IMR-90 (cell line): ENCODE data around the gene CCDC117. TPM values are rescaled to one million over a fixed set of nuclear protein-coding genes. Genes with fewer than 3 reads are reported as not detected.

Experiments
- ATAC-seq: fragments of 200-7000 bp; cut with Tn5 transposase; 2 replicates; pipeline ENCODE4 v1.9.1; 2020; ENCODE audit warnings: low read depth, mild to moderate bottlenecking, moderate library complexity
- BruUV-seq: library from RNA; stranded (reverse); fragments of 400-500 nt; replicated peaks from 2 replicates; lab custom pipeline; 2021; lab: Mats Ljungman, UMichigan
- CTCF ChIA-PET: fragments of 300-600 bp; formaldehyde crosslinking; extraction: SDS; loops from one replicate; lab custom pipeline; 2021; ENCODE audit warnings: antibody characterized with exemption; lab: Yijun Ruan, JAX
- POLR2A ChIA-PET: fragments of 300-600 bp; sonication (Branson Sonifier 250); formaldehyde crosslinking; loops from one replicate; lab custom pipeline; 2022; ENCODE audit warnings: antibody characterized with exemption; ENCODE audit not compliant: unreplicated experiment; lab: Charles Lee
- DNase-seq: peaks from one replicate; pipeline ENCODE4 v3.0.0; 2013
- H2AFZ ChIP-seq: replicated peaks from 2 replicates; pipeline ENCODE3; 2013; ENCODE audit warnings: low read length, mild to moderate bottlenecking; ENCODE audit not compliant: poor library complexity
- H2AK5ac ChIP-seq: 2 replicates; pipeline ENCODE4 v1.6.1; 2013; ENCODE audit warnings: low read depth, low read length, inconsistent platforms
- H2AK9ac ChIP-seq: replicated peaks from 2 replicates; pipeline ENCODE3; 2013; ENCODE audit warnings: mild to moderate bottlenecking, low read depth, low read length, moderate library complexity; ENCODE audit not compliant: poor library complexity
- H2BK120ac ChIP-seq: 2 replicates; pipeline ENCODE4 v1.6.1; 2013; ENCODE audit warnings: low read depth, low read length, inconsistent platforms
- H2BK15ac ChIP-seq: 3 replicates; pipeline ENCODE4 v1.6.1; 2013; ENCODE audit warnings: low read depth, low read length, inconsistent platforms
- H2BK20ac ChIP-seq: 2 replicates; pipeline ENCODE4 v1.6.1; 2013; ENCODE audit warnings: low read depth, mild to moderate bottlenecking, inconsistent platforms, low read length, moderate library complexity
- H2BK5ac ChIP-seq: 2 replicates; pipeline ENCODE4 v1.6.1; 2013; ENCODE audit warnings: mild to moderate bottlenecking, low read depth, low read length, inconsistent platforms; ENCODE audit not compliant: poor library complexity, severe bottlenecking
- H3K14ac ChIP-seq: replicated peaks from 2 replicates; pipeline ENCODE4 v1.6.1; 2013; ENCODE audit warnings: low read depth, low read length, inconsistent platforms
- H3K18ac ChIP-seq: 2 replicates; pipeline ENCODE4 v1.6.1; 2013; ENCODE audit warnings: low read depth, low read length, control low read depth
- H3K23ac ChIP-seq: 2 replicates; pipeline ENCODE4 v1.6.1; 2013; ENCODE audit warnings: low read depth, low read length, inconsistent platforms
- H3K27ac ChIP-seq: 2 replicates; pipeline ENCODE4 v1.5.1; 2013; ENCODE audit warnings: mild to moderate bottlenecking, control low read depth, low read length; ENCODE audit not compliant: insufficient read depth
- H3K27me3 ChIP-seq: 2 replicates; pipeline ENCODE4 v1.6.1; 2013; ENCODE audit warnings: low read length; ENCODE audit not compliant: control insufficient read depth, insufficient read depth
- H3K36me3 ChIP-seq: 2 replicates; pipeline ENCODE4 v1.6.1; 2013; ENCODE audit warnings: low read length, mixed read lengths; ENCODE audit not compliant: control insufficient read depth, insufficient read depth
- H3K4ac ChIP-seq: 2 replicates; pipeline ENCODE4 v1.6.1; 2013; ENCODE audit warnings: low read depth, low read length, inconsistent platforms
- H3K4me1 ChIP-seq: 2 replicates; pipeline ENCODE4 v1.6.1; 2013; ENCODE audit warnings: low read length, mixed read lengths; ENCODE audit not compliant: control insufficient read depth, insufficient read depth
- H3K4me2 ChIP-seq: 2 replicates; pipeline ENCODE4 v1.6.1; 2013; ENCODE audit warnings: low read depth, mild to moderate bottlenecking, control low read depth, low read length, moderate library complexity
- H3K4me3 ChIP-seq: 2 replicates; pipeline ENCODE4 v1.5.1; 2013; ENCODE audit warnings: low read depth, mild to moderate bottlenecking, control low read depth, low read length, moderate library complexity; ENCODE audit not compliant: insufficient read depth
- H3K56ac ChIP-seq: 2 replicates; pipeline ENCODE4 v1.6.1; 2013; ENCODE audit warnings: low read length, inconsistent platforms; ENCODE audit not compliant: insufficient read depth; ENCODE audit errors: extremely low read depth
- H3K79me1 ChIP-seq, 2 experiments: 2 replicates each; pipeline ENCODE4 v1.6.1; 2013; ENCODE audit warnings: low read length in 2 of 2, inconsistent platforms in 1 of 2, low read depth in 1 of 2
- H3K9ac ChIP-seq: 2 replicates; pipeline ENCODE4 v1.6.1; 2013; ENCODE audit warnings: low read depth, low read length, control low read depth
- H3K9me1 ChIP-seq: 2 replicates; pipeline ENCODE4 v1.6.1; 2013; ENCODE audit warnings: low read length, inconsistent platforms; ENCODE audit not compliant: insufficient read depth
- H3K9me3 ChIP-seq: 2 replicates; pipeline ENCODE4 v1.6.1; 2013; ENCODE audit warnings: low read length; ENCODE audit not compliant: control insufficient read depth, insufficient read depth
- H4K20me1 ChIP-seq: 2 replicates; pipeline ENCODE4 v1.6.1; 2013; ENCODE audit warnings: low read length, inconsistent platforms; ENCODE audit not compliant: insufficient read depth
- H4K5ac ChIP-seq: 2 replicates; pipeline ENCODE4 v1.6.1; 2013; ENCODE audit warnings: mild to moderate bottlenecking, low read depth, low read length, control low read depth
- H4K8ac ChIP-seq, 2 experiments: 2 replicates each; pipeline ENCODE4 v1.6.1; 2013; ENCODE audit warnings: low read depth in 2 of 2, low read length in 2 of 2, control low read depth in 1 of 2, inconsistent platforms in 1 of 2
- H4K91ac ChIP-seq: 2 replicates; pipeline ENCODE4 v1.6.1; 2013; ENCODE audit warnings: low read depth, low read length, inconsistent platforms; ENCODE audit not compliant: insufficient read depth
- CEBPB ChIP-seq: IDR thresholded peaks from 2 replicates; pipeline ENCODE4 v1.6.1; 2012; ENCODE audit warnings: low read depth, low read length, improper control_type of control experiment
- CHD1 ChIP-seq: IDR thresholded peaks from 2 replicates; pipeline ENCODE4 v1.6.1; 2012; ENCODE audit warnings: low read depth, low read length, improper control_type of control experiment
- MAZ ChIP-seq: IDR thresholded peaks from 2 replicates; pipeline ENCODE4 v1.6.1; 2012; ENCODE audit warnings: low read depth, mild to moderate bottlenecking, low read length, improper control_type of control experiment, moderate library complexity, borderline replicate concordance
- NFE2L2 ChIP-seq: fragments of 150-350 bp; IDR thresholded peaks from 2 replicates; pipeline ENCODE4 v1.6.1; 2016; ENCODE audit warnings: low read depth, mild to moderate bottlenecking, low read length
- POLR2A ChIP-seq: IDR thresholded peaks from 2 replicates; pipeline ENCODE4 v1.6.1; 2012; ENCODE audit warnings: mild to moderate bottlenecking, low read depth, low read length
- RAD21 ChIP-seq: IDR thresholded peaks from 2 replicates; pipeline ENCODE4 v1.6.1; 2012; ENCODE audit warnings: low read length, improper control_type of control experiment
- RCOR1 ChIP-seq: IDR thresholded peaks from 2 replicates; pipeline ENCODE4 v1.6.1; 2012; ENCODE audit warnings: mild to moderate bottlenecking, low read length, improper control_type of control experiment; ENCODE audit not compliant: insufficient replicate concordance
- RFX5 ChIP-seq: IDR thresholded peaks from 2 replicates; pipeline ENCODE4 v1.8.0; 2012; ENCODE audit warnings: low read depth, mild to moderate bottlenecking, low read length, moderate library complexity
- WGBS, 2 experiments: methylation state at CpG; one replicate each; pipeline versions ENCODE4 v1.1.5 to v1.1.7; 2013; ENCODE audit warnings: missing lambda C conversion rate in 2 of 2; ENCODE audit not compliant: insufficient read length in 1 of 2; ENCODE audit errors: extremely low coverage in 2 of 2; 5-methylcytosine and 5-hydroxymethylcytosine counted together
- dilution Hi-C: fragments of 300-500 bp; cut with HindIII; formaldehyde crosslinking; loops from one replicate; pipeline ENCODE4 v1.14.3; 2018; ENCODE audit warnings: low sequenced_read_pairs; ENCODE audit not compliant: unreplicated experiment
- in situ Hi-C: fragments of 300-500 bp; cut with MboI; formaldehyde crosslinking; loops from 3 replicates; pipeline ENCODE4 v1.14.3; 2019; ENCODE audit warnings: low sequenced_read_pairs, inconsistent platforms, mixed read lengths
- intact Hi-C: fragments of 100-400 bp; cut with micrococcal nuclease; formaldehyde crosslinking; loops from 2 replicates; pipeline ENCODE4 v1.10.0; 2022
- polyA plus RNA-seq, 3 experiments: library from polyadenylated mRNA; depleted of rRNA; stranded (reverse); fragments of >200 nt; gene quantifications; 2 replicates each; pipeline ENCODE4 v1.2.3, GENCODE V29; 2012; ENCODE audit warnings: low replicate concordance in 1 of 3
- total RNA-seq: library from RNA; depleted of rRNA; stranded (reverse); fragments of >200 nt; gene quantifications from 2 replicates; pipeline ENCODE4 v1.2.3, GENCODE V29; 2012
- TF ChIP-seq, protein P1 (sequence below): conservative IDR thresholded peaks from 2 replicates; pipeline ENCODE4 v1.5.1; 2012; ENCODE audit warnings: mild to moderate bottlenecking, low read depth, low read length, improper control_type of control experiment
- TF ChIP-seq, protein P2 (sequence below): fragments of 150-350 bp; IDR thresholded peaks from 2 replicates; pipeline ENCODE4 v1.6.1; 2016; ENCODE audit warnings: low read depth, mild to moderate bottlenecking, low read length, moderate library complexity, borderline replicate concordance

CCDC117 gene
- total and polyA plus RNA-seq, 2 of the 4 experiments (the other 2 are of a cell fraction) = 5.9 to 7.0 TPM

DNA sequence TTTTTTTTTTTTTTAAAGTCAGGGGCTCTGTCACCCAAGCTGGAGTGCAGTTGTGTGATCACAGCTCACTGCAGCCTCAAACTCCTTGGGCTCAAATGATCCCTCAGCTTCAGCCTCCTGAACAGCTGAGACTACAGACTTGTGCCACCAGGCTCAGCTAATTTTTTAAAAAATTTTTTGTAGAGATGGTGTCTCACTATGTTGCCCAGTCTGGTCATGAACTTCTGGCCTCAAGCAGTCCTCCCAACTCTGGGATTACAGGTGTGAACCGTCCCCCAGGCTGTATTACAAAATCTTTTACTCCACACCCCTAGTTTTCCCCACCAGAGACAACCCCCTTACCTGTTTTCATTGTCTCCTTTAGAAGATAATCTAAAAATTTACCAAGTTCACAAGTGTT lies 1.9 kb downstream of the CCDC117 start:
- Histone ChIP-seq H2AFZ (no peak overlapping the region), H2AK9ac (no peak overlapping the region), H3K56ac (no peak overlapping the region), H4K5ac (no peak overlapping the region), H3K14ac (no peak overlapping the region), H3K9me3 (no peaks in the 10 kb centered on the region), H3K9me1 (peaks cover 3% of the 10 kb centered on the region; the same call in 1 of the 2 replicates), H2BK20ac (no peak overlapping the region), H3K4me1 (no peaks in the 10 kb centered on the region), H3K23ac (no peak overlapping the region), H3K4me2 (no peak overlapping the region; the same call in 1 of the 2 replicates), H3K18ac (no peak overlapping the region), H2AK5ac (no peak overlapping the region), H4K8ac (no peak overlapping the region), H3K27ac (no peak overlapping the region), H3K4ac (no peak overlapping the region), H3K9ac (no peak overlapping the region), H3K36me3 (peaks cover 17% of the 10 kb centered on the region), H4K20me1 (peaks cover 25% of the 10 kb centered on the region), H2BK15ac (no peak overlapping the region), H3K4me3 (no peak overlapping the region), H3K27me3 (no peaks in the 10 kb centered on the region), H2BK120ac (no peak overlapping the region), H4K91ac (no peak overlapping the region), H2BK5ac (no peak overlapping the region), H3K79me1 (peaks cover 18 to 52% of the 10 kb centered on the region in 2 experiments)
- no peak for ATAC-seq
- intact Hi-C loops (loop anchor here (5.0 kb wide), 3 partner anchors 62 to 167 kb away; partner anchors contain the start of gene TTC28), in situ Hi-C loops (no loop called here), dilution Hi-C loops (no loop called here)
- ChIA-PET POLR2A (interaction anchor here (0.7 kb wide), 1 partner anchor 26 kb away, joined by 16 read pairs; no protein-coding TSS in a partner anchor), CTCF (interaction anchor here (1.0 kb wide), 1 partner anchor 174 kb away, joined by 3 read pairs; no protein-coding TSS in a partner anchor)
- no peak for TF ChIP-seq CHD1
- TF ChIP-seq RCOR1 = no peak
- TF ChIP-seq CEBPB = no peak
- no peak for TF ChIP-seq MAZ
- TF ChIP-seq RFX5 = no peak
- TF ChIP-seq, protein P1, sequence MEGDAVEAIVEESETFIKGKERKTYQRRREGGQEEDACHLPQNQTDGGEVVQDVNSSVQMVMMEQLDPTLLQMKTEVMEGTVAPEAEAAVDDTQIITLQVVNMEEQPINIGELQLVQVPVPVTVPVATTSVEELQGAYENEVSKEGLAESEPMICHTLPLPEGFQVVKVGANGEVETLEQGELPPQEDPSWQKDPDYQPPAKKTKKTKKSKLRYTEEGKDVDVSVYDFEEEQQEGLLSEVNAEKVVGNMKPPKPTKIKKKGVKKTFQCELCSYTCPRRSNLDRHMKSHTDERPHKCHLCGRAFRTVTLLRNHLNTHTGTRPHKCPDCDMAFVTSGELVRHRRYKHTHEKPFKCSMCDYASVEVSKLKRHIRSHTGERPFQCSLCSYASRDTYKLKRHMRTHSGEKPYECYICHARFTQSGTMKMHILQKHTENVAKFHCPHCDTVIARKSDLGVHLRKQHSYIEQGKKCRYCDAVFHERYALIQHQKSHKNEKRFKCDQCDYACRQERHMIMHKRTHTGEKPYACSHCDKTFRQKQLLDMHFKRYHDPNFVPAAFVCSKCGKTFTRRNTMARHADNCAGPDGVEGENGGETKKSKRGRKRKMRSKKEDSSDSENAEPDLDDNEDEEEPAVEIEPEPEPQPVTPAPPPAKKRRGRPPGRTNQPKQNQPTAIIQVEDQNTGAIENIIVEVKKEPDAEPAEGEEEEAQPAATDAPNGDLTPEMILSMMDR = no peak
- no peak for TF ChIP-seq POLR2A
- TF ChIP-seq RAD21 = no peak
- TF ChIP-seq, protein P2, sequence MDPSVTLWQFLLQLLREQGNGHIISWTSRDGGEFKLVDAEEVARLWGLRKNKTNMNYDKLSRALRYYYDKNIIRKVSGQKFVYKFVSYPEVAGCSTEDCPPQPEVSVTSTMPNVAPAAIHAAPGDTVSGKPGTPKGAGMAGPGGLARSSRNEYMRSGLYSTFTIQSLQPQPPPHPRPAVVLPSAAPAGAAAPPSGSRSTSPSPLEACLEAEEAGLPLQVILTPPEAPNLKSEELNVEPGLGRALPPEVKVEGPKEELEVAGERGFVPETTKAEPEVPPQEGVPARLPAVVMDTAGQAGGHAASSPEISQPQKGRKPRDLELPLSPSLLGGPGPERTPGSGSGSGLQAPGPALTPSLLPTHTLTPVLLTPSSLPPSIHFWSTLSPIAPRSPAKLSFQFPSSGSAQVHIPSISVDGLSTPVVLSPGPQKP = no peak
- TF ChIP-seq NFE2L2 = no peak
- TSS peak; percentile 44 for BruUV-seq
- no CpG with 5 or more reads among the region's 1 CpG for whole genome bisulfite sequencing, 2 experiments
- DNase-seq = no peak
